Measurements from ENCODE around the gene TMEM72.

Gene TMEM72

DNA sequence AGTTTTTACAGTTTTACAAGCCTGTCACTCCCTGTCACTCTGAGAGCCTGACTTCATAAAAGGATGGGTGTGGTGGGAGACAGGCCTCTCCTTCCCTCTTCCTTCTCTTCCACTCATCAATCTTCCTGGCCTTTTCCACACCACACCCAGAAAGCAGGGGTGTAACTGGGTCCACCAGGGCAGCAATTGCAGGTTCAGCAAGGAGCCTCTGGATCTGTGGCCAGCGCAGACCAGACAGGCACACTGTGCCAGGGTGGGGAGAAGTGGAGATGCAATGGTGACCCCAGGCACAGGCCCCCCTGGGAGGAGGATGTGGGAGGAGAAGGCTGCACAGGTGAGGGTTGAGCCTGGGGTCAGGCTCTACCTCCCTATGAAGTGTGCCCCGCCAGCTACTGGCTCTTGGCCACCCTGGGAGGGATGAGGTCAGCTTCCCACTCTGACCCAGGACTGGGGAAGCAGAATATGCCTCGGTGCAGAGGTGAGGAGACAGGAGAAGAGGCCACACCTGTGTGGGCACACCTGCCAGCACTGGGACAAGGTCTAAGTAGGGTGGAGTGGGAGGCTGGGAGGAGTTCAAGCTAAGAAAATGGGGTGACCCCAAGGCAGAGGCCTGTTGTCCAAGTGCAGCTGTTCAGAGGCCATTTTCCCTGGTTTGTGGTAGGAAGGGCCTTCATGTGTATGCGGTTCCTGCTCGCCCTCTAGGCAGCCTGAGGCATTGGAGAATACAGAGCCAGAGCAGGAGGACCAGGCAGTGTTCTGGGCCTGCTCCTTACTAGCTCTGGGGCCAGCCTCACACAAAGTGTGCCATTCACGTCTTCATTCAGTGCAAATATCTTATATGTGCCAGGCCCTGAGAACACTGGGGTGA lies 20.2 kb upstream of the TMEM72 start:
- DNase-seq: no peak

DNA sequence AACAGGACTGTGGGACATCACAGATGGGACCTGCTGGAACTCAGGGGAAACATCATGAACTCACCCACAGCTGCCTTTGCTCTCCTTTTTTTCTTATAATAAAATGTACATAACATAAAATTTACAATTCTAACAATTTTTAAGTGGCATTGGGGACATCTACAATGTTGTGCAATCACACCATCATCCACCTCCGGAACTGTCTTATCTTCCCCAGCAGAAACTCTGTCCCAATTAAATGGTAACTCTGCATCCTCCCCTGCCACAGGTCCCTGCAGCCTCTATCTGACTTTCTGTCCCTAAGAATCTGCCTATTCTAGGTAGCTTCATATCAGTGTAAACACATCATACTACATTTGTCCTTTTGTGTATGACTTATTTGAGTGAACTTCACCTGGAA lies 19.4 kb upstream of the TMEM72 start:
- DNase-seq: no peak

DNA sequence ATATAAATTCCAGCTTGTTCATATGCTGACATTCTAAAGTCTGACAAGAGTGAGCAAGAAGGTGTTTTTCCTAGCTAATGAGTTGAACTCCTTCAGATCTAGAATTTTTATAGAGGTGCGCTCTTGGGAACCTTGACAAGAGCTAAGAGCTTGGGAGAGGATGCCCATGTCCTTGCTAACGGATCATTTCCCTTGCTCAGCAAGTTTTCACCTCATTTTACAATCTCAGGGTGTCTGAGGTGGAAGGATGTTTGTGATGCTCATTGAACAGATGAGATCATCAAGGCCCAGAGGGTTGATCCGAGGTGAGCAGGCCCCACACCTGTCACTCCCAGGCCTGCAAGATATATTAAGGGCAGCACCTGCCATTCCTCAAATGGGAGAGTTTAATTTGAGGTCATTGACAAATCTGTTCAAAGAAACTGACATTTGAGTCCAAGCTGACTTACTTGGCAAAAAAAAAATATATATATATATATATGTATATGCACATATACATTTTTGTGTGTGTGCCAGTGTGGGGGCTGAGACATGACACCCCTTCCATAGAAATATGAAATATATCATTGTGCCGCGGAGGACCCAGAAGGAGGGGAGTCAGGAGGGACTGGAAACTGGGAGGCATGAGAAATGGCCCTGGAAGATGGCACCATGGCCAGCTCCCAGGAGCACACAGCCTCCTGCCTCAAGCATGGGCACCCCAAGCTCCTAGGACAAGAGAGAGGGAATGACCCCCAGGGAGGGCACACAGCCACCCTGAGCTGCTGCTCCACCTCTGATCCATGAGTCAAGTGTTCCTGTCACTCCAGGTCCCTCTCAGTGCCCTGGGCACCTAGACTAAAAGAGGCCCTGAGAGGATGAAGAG lies 17.3 kb upstream of the TMEM72 start:
- DNase-seq: no peak

DNA sequence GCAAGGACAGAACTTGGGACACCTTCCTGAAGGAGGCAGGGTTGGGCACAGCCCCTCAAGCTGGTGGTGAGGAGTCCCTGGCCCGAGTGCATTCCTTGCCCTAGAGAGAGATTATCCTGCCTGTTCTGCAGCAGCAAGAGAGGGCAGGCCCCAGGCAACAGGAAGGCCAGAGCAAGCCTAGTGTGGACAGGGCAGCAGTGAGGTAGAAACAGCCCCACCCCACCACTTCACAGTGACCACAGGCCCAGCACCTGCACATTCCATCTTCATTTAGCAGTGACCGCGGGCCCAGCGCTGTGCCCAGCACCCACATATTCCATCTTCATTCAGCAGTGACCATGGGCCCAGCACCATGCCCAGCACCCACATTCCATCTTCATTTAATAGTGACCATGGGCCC lies 16.4 kb upstream of the TMEM72 start:
- DNase-seq: no peak

DNA sequence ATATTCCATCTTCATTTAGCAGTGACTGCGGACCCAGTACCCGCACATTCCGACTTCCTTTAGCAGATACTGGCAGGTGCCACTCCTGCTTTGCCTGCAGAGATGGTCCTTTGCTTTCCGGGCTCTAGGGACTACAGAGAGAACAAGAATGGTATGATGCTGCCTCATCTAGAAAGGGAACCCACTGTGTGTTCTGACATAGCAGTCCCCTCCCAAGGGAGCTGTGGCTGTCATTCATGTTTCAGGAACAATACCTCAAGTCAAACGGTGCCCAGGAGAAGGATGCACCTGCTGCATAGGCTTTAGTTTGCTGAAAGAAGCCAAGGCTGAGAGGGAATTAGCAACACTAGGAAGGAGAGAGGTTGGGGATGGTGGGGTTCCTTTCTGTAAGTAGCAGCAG lies 15.9 kb upstream of the TMEM72 start:
- DNase-seq: no peak

DNA sequence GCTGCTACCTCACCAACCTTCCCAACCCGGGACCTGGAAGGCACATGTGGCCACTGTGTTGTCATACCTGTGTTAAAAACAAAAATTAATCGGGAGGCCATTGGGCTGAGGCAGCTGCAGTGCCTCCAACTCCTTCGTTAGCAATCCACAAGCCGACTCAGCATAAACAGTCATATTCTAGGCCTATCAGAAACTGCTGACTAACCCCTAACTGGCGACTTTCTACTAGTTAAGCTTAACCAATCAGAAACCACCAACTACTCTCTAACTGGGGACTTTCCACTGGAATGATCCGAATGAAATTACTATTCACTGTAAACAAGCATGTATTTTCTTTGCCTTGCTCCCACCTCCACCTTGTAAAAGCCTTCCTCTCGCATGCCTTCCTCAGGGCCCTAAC lies 14.1 kb upstream of the TMEM72 start:
- no peak for DNase-seq

DNA sequence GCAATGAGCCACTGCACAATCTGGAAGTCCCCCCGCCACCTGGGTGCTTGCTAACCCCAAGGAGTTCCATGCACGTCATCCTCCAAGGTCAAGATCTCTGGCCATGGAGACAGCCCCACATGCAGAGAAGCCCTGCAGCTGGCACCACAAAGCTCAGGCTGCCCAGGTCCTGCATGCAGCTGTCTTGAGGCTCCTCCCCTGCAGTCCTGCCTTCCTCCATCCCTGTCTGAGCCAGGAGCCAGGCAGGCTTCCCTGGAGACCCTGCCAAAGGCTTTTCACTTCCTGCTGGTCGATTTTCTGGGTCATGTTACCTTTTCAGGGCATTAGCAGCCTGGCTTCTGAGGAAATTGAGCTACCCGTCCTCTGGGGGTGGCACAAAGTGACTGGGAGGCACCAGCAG lies 12.5 kb upstream of the TMEM72 start:
- DNase-seq: no peak

DNA sequence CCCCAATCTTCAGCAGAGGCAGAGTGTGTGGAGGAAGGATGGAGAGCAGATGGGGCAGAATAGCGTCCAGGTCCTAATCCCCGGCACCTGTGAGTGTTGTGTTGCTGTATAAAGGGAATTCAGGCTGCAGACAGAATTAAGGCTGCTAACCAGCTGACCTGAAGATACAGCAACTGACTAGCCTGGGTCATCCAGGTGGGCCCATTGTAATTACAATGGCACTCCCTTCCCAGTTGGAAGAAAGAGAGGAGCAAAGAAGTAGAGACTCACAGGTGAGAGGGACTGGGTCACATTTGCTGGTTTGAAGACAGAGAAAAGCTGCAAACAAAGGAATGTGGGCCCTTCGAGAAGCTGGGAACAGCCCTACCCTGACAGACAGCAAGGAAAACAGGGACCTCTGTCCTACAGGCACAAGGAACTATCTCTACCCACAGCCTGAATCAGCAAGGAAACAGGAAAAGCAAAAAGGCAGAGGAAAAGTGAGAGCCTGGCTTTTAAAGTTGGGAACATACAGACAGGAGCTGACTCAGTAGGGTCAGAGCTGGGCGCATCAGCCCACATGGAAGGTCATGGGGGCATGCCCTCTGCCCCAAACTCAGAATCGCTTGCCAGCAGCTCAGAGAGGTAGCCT lies 11.6 kb upstream of the TMEM72 start:
- DNase-seq: no peak

DNA sequence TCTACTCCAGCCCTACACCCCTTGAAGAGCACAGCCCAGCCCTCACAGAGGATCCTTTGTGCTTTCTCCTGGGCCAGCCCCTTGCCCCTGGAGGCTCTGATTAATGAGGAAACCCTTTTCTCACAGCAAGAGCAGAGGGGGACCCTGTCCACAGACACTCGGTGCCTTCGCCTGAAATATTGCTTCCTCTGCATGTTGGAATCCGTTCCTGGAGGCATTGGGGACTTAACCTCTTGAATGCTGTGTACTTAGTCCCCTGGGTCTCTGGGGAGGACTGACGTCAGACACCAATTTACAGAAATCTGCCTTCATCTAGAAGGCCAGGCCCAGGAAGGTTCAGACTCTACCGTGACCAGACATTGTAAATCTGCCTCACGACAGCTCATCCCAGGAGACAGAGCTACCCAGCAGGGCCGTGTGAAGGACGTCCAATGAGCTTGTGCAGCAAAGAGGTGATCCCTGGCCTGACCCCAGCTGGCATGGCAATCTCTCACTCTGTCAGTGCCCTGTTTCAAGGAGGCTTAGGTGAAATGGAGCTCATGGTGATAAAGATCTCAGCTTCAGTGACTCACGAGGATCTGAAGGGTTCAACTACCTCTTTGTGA lies 8.1 kb upstream of the TMEM72 start:
- no peak for DNase-seq

DNA sequence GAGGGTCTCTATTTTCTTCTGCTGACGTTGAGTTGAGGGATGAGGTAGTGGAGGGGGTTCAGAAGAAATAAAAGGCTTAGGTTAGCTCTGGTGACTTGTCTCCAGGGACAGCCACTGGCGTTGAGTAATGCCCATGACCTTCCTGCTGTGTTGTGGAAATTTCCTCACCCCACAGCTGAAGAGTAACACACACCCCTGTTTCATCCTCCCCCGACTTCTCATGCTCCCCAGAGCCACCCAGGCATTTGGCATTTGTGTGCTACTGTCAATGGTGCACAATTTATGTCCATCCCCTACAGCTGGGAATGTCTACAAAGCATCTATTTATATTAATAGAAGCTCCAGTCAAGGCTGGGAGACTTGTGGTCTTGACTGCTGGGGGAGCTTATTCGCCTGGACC lies 4.7 kb upstream of the TMEM72 start:
- no peak for DNase-seq

DNA sequence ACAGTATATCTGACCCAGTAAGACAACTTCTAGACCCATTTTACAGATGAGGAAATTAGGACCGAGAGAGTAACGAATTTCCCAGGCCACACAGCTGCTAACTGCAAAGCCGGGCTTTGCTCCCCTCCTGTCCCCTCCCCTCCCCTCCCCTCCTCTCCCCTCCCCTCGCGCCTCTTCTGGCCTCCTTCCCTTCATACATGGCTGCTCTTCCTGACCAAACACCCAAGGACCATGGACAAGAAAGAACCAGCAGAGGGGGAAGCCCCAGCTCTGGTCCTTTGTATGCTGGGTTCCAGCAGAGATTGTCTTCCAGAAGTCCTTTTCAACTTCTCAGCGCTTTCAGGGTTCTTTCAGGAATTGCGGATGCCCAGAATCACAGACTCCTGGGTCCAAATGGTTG lies 3.6 kb upstream of the TMEM72 start:
- DNase-seq: no peak

DNA sequence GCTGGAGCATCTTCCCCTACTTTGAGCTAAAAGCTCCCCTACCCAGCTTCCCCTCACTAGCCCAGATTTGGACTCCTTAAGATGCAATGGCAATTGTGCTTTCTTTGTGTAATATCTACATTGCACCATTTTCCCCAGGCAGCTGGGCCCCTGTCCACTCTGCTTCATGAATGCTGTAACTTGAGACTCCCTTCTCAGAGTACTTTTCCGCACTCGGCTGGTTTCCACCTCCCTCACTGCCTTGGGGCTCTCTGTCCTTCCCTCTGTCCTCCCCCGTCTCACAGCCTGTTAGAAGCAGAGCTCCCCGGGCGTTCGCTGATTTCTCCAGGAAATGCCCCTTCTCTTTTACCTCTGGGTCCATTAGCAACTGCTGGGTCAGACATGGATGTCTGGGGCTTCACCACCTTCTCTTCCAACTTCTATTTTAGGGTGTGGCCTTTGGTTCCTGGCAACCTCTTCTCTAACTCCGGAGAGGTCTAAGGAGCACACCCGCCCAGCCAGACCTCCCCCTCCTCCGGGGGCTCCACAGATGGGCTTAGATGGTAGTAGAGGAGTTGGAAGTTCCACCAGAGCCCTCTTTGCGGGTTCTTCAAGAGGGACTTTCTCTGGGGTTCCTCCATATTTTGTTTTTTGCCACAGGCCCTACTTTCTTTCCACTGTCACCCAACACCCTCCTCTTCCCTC lies 2.9 kb upstream of the TMEM72 start:
- DNase-seq: no peak

DNA sequence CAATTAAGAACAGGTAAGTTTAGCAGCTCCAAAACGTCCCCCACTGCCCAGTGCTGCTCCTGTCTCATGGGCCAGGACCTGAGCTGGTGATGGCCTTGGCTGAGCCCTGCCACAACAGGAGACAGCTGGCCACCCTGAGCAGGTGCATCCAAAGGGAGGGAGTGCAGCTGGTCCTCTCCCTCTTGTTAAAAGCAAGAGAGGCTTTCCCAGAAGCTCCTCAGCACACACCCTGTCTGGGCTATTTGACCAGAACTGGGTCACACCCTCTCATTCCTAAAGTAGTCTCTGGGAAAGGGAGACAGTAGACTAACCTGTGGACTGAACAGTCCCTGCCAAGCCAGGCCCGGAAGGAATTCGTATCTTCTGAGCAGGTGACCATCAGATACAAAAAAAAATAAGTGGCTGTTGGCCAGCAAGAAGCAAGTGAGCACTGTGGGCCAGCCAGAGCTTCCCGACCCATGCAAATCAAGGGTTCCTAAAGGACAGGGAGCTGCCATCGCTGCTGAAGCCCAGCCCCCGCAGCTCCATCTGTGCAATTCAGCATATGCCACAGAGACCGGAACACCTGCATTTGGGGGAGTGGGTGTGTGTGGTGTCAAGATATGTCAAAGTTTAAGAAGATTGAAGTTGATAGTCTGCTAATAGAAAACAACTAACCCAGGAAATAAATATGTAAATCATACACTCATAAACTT lies 2.1 kb upstream of the TMEM72 start:
- no peak for DNase-seq

DNA sequence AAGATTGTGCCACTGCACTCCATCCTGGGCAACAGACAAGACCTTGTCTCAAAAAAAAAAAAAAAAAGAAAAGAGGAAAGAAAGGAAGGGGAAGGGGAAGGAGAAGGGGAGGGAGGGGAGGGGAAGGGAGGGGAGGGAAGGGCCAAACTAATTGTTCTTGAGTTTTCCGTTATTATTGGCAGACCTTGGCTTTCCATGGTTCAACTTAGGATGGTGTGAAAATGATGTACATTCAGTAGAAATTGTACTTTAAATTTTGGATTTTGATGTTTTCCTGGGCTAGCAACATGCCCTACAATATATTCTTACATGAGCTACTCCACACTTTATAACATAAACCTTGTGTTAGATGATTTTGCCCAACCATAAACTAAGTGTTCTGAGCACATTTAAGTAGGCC lies 1.2 kb upstream of the TMEM72 start:
- no peak for DNase-seq

DNA sequence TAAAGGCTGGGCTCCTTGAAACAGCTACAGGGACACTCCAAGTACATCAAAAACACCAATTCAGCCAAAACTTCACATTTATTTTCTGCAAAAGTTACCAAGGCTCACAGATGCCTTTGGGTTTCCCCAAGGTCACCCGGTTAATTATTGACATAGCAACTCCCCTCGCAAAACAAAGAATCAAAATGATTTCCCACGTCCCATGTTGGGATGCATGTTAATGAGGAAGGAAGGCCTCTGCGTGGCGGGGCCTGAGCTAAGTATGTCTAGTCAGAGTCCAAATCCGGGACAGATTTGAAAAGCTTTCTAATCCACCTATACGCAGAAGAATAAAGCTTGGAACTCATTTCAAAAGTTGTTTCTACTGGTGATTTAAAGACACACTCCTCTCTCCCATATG lies 535 bp upstream of the TMEM72 start:
- DNase-seq: no peak

DNA sequence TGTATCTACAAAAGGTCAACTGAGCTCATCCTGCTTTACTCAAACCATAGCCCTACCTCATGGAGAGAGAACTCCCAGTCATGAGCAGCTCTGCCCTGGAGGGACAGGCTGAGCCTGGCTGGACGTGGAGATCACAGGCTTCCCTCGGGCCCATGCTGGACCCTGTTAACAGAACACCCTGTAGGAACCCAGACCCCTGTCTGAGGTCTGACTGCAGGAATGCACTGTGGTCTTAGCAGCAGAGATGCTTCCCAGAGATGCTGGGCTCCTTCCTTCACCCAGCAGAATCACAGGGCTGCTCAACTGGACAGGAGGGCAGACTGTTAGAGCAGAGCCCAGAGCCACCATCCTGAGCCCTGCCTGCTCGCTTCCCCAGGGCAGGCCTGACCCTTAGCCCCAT lies 814 bp downstream of the TMEM72 start:
- DNase-seq: no peak

DNA sequence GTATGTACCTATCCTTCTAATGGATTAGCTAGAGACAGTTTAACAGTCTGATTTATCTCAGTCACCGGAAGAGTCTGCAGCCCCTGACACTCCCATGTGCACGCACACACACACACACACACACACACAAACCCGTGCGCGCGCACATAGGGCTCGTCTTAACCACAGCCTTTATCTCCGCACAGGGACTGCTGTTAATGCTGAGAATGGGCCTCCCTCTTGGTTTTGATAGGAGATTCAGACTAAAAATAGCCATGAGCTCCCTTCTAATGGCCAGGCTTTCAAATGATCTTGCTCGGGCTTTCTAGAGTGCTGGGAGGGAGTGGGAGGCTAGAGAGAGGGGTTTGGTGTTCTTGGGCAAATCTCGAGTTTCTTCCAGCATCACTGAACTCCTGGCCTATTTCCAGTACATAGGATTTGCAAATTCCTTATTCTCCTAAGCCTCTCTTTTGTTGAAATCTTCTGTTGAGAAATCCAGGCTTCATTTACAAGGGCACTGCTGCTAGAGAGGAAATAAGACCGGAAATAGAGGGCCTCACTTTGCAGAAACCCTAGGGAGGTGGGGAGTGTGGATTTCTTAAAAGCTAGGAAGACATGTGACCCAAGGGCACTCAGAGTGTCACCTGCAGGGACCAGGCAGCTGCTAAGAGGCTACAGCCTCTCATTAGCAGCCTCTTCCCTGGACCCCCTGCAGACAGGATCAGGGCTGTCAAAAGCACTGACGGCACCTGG lies 2.4 kb downstream of the TMEM72 start:
- DNase-seq: peak; percentile 22

DNA sequence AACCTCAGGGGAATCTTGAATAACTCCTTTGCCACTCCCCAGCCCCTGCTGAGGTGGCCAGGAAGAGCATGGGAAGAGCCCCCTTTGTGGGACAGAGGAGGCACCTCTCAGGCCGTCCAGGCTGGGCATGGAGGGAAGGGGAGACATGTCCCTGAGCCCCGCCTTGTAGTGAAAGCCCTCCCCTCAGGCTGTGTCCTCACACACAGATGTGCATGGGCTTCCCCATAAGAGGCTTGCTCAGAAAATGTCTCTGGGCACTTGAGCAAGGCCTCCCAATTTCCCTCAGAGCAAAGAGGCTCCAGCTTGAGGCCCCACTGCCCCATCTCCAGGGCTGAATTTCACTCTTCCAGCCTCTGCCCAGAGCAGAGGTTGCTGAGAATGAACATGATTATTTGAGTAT lies 3.8 kb downstream of the TMEM72 start:
- DNase-seq: no peak

DNA sequence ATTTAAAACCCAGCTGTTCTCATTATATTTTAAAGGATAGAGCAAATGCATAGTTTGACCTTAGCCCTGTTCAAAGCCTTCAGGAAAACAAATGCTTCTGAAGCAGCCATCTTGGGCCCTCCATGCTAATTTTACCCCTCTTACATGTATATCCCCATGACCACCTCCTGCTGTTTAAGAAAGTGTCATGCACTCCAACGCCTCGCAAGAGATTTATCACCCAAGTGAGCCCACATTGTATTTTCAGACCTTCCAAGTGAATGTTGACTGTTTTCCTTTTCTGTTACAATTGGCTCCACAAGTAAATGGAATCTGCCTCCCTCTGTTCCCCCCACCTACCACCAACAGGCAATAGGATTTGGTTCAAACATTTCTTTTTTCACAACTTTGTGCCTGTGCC lies 5.3 kb downstream of the TMEM72 start:
- no peak for DNase-seq

DNA sequence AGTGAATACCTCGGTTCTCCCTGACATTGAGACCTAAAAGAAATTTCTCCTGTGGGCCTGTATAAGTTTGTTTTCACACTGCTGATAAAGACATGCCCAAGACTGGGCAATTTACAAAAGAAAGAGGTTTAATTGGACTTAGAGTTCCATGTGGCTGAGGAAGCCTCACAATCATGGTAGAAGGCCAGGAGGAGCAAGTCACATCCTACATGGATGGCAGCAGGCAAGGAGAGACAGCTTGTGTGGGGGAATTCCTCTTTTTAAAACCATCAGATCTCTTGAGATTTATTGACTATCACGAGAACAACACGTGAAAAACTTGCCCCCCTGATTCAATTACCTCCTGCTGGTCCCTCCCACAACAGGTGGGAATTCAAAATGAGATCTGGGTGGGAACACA lies 6.7 kb downstream of the TMEM72 start:
- DNase-seq: no peak

DNA sequence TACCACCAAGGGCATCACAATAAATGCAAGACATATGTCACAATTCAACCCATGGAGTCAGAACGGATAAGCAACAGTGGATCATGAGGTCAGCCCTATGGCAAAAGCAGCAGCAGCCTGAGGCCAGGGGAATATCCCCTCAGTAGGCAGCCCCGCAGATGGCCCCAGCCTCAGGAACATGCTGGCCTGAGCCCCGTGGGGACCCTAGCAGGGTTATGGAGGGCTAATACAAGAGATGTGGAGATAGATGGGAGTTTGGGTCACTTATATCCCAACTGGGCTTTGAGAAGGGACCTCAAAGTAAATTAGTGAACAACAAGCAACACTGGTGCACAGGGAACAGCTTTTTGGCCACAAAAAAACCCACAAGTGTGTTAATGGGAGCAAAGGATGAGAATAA lies 9.1 kb downstream of the TMEM72 start:
- no peak for DNase-seq

Data from CD4-positive, alpha-beta T cell treated with Interleukin-12 subunit alpha and Interleukin-12 subunit beta, for 1 hour (primary cell).